AG04449 (cell line): ENCODE measurements around the gene ARHGAP26.

Source experiments
- CTCF ChIA-PET: fragments of 350-600 bp; formaldehyde crosslinking; extraction: SDS; loops from one replicate; lab custom pipeline; 2021; ENCODE audit warnings: antibody characterized with exemption; lab: Yijun Ruan, JAX
- POLR2A ChIA-PET: fragments of 400-600, 350-600 bp; formaldehyde crosslinking; extraction: SDS; loops from one replicate; lab custom pipeline; 2020; ENCODE audit warnings: antibody characterized with exemption, inconsistent platforms; lab: Yijun Ruan, JAX
- DNase-seq: peaks from one replicate; pipeline ENCODE4 v3.0.0-alpha.2; 2010; ENCODE audit warnings: low read depth, low spot score
- H3K4me3 ChIP-seq: 2 replicates; pipeline ENCODE4 v1.5.1; 2011; ENCODE audit warnings: low read depth, mild to moderate bottlenecking, control low read depth, low read length
- TF ChIP-seq, protein P1 (sequence below): IDR thresholded peaks from one replicate; pipeline ENCODE4 v1.5.1; 2011; ENCODE audit warnings: mild to moderate bottlenecking, moderate library complexity, low read length, control low read depth, inconsistent platforms; ENCODE audit not compliant: insufficient read depth; ENCODE audit errors: missing control alignments

The ARHGAP26 gene

DNA sequence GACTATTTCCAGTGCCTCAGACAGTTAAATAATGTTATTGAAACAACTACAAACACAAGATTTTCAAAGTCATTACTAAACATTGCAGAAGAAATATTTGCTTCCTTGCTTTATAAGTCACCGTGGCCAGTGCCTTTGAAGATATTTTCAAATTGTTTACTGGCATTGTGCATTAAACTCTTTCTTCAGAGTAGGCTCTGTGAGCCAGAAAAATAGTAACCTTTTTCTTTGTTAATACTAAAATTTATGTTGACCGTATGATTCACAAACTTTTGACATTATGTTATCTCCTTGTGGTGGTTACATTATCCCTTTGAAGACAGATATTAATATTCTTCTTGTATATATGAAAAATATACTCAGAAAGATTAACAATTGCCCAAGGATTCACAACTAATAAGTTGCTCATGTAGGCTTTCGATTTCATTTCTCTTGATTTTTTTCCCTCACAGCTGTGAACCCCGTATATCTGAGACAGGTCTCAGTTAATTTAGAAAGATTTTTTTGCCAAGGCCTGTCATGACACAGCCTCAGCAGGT lies 493.2 kb downstream of the ARHGAP26 start:
- POLR2A ChIA-PET: no interaction called here
- TF ChIP-seq, protein P1, sequence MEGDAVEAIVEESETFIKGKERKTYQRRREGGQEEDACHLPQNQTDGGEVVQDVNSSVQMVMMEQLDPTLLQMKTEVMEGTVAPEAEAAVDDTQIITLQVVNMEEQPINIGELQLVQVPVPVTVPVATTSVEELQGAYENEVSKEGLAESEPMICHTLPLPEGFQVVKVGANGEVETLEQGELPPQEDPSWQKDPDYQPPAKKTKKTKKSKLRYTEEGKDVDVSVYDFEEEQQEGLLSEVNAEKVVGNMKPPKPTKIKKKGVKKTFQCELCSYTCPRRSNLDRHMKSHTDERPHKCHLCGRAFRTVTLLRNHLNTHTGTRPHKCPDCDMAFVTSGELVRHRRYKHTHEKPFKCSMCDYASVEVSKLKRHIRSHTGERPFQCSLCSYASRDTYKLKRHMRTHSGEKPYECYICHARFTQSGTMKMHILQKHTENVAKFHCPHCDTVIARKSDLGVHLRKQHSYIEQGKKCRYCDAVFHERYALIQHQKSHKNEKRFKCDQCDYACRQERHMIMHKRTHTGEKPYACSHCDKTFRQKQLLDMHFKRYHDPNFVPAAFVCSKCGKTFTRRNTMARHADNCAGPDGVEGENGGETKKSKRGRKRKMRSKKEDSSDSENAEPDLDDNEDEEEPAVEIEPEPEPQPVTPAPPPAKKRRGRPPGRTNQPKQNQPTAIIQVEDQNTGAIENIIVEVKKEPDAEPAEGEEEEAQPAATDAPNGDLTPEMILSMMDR: no peak
- no peak overlapping the region for H3K4me3 ChIP-seq
- no peak for DNase-seq
- CTCF ChIA-PET: no interaction called here

DNA sequence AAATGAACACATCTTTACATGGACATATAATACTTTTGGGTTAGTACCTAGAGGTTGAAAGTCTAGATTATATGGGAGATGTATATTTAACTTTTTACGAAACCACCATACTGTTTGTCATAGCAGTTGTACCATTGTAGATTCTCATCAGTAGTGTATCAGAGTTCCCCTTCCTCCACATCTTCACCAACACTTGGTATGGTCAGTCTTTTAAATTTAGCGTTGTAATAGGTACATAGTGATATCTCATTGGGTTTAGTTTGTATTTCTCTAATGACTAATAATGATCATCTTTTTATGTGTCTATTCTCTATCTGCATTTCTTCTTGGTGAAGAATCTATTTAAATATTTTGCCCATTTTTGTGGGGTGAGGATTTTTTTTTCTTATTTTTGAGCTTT lies 495.8 kb downstream of the ARHGAP26 start:
- TF ChIP-seq, protein P1: no peak
- no peak for DNase-seq
- no peak overlapping the region for H3K4me3 ChIP-seq
- CTCF ChIA-PET: no interaction called here
- POLR2A ChIA-PET: no interaction called here

DNA sequence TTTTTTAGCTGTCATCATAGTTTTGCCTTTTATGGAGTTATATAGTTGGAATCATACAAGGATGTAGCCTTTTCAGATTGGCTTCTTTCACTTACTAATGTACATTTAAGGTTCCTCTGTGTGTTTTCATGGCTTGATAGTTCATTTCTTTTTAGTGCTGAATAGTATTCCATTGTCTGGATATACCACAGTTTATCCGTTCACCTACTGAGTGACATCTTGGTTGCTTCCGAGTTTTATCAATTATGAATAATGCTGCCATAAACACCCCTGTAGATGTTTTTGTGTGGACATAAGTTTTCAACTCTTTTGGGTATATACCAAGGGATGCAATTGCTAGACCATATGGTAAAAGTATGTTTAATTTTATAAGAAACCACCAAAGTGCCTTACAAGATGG lies 497.0 kb downstream of the ARHGAP26 start:
- DNase-seq: no peak
- POLR2A ChIA-PET: no interaction called here
- CTCF ChIA-PET: no interaction called here
- no peak overlapping the region for H3K4me3 ChIP-seq
- TF ChIP-seq, protein P1: no peak

DNA sequence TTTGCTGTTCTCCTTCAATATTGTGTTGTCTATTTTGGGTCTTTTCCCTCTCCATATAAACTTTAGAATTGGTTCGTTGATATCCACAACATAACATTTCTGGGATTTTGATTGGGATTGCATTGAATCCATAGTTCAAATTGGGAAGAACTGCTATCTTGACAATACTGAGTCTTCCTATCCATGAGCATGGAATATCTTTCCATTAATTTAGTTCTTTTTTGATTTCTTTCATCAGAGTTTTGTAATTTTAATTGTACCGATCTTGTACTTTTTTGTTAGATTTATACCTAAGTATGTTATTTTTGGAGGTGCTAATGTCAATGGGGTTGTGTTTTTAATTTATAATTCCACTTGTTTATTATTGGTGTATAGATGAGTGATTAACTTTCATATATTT lies 498.2 kb downstream of the ARHGAP26 start:
- TF ChIP-seq, protein P1: no peak
- ChIA-PET POLR2A (no interaction called here), CTCF (no interaction called here)
- no peak for DNase-seq
- no peak overlapping the region for H3K4me3 ChIP-seq

DNA sequence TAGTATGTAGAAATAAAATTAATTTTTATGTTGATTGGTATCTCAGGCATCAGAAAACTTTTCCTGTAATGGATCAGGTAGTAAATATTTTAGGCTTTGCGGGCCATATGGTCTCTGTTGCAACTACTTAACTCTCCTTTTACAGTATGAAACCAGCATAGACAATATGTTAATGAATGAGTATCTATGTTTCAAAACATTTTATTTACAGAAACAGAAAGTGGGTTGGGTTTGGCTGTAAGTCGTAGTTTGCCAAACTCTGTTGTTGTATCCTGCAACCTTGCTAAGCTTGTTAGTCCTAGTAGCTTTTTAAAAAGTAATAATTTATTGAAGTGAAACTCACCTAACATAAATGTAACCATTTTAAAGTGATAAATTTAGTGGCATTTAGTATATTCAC lies 501.3 kb downstream of the ARHGAP26 start:
- CTCF ChIA-PET: interaction anchor here (1.8 kb wide), 1 partner anchor 10 kb away, joined by 4 read pairs; no protein-coding TSS in a partner anchor
- no peak for DNase-seq
- POLR2A ChIA-PET: no interaction called here
- TF ChIP-seq, protein P1: no peak
- no peak overlapping the region for H3K4me3 ChIP-seq

DNA sequence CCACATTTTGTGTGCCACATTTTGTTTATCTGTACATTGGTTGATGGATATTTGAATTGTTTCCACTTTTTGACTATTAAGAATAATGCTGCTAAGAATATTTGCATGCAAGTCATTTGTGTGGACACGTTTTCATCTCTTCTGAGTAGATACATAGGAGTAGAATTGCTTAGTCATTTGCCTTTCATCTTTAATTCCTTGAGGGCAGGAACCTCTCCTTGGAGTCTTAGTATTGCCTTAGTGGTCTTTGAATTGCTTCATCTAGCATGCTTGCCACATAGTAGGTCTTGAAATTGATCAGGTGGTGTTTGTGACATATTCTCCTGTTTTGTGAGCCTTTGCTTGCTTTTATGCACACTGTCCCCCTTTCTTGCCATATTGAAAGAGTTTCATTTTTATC lies 504.8 kb downstream of the ARHGAP26 start:
- POLR2A ChIA-PET: no interaction called here
- H3K4me3 ChIP-seq: no peak overlapping the region
- no peak for DNase-seq
- CTCF ChIA-PET: no interaction called here
- TF ChIP-seq, protein P1: no peak
